Right lobe of liver (tissue), 6 donors: Measurements from ENCODE around the gene ACOT11. TPM values are rescaled to one million over a fixed set of nuclear protein-coding genes. Genes with fewer than 3 reads are reported as not detected.

Experiments
- ATAC-seq, 4 donors: fragments of 200-7000 bp; cut with Tn5 transposase; one replicate each; pipeline ENCODE4 v1.9.1; 2020; ENCODE audit warnings: mild to moderate bottlenecking in 4 of 4, moderate library complexity in 4 of 4
- DNase-seq, 3 donors: peaks; one replicate each; pipeline ENCODE4 v3.0.0-alpha.2; 2020
- H3K27ac ChIP-seq, 3 donors: fragments of 200-600 bp; one replicate each; pipeline ENCODE4 v1.8.0; 2022
- H3K27me3 ChIP-seq, 2 donors: fragments of 200-600 bp; one replicate each; pipeline ENCODE4 v1.8.0; 2022
- H3K36me3 ChIP-seq, 4 donors: fragments of 200-600 bp; sonication (generic) in 1 of 4; one replicate each; pipeline versions ENCODE4 v1.5.1 to v1.8.0; 2017 to 2022; ENCODE audit warnings: control low read depth in 1 of 4
- H3K4me1 ChIP-seq, 4 donors: fragments of 200-600 bp; sonication (generic) in 1 of 4; one replicate each; pipeline versions ENCODE4 v1.5.1 to v1.8.0; 2017 to 2022; ENCODE audit warnings: control low read depth in 1 of 4
- H3K4me3 ChIP-seq, 3 donors: fragments of 200-600 bp; one replicate each; pipeline ENCODE4 v1.8.0; 2022
- H3K9me3 ChIP-seq, 4 donors: fragments of 200-600 bp; sonication (generic) in 1 of 4; one replicate each; pipeline versions ENCODE4 v1.5.1 to v1.8.0; 2017 to 2022; ENCODE audit warnings: control low read depth in 1 of 4
- POLR2A ChIP-seq: fragments of 450-650 bp; IDR thresholded peaks from one replicate; pipeline ENCODE4 v1.6.1; 2017; ENCODE audit warnings: antibody characterized with exemption, mild to moderate bottlenecking
- WGBS: methylation state at CpG from one replicate; pipeline ENCODE4 v1.1.6; 2018; ENCODE audit warnings: low coverage, low lambda C conversion rate; ENCODE audit not compliant: insufficient coverage; ENCODE audit errors: missing lambda C conversion rate; 5-methylcytosine and 5-hydroxymethylcytosine counted together
- intact Hi-C, 2 donors: fragments of 100-400 bp; cut with DNase I; formaldehyde crosslinking; loops; one replicate each; pipeline versions ENCODE4 v1.11.2 to v1.14.1; 2022
- total RNA-seq, 6 experiments: library from RNA; depleted of rRNA in 2 of 6; stranded (reverse); fragments of >200 nt in 2 of 6; fragmentation: NEBNext Ultra II Directional in 3 of 6; extraction: Animal tissue kit (Norgen Biotek cat#: 25700) in 3 of 6; gene quantifications; one replicate each; pipeline versions ENCODE4 v1.1.0 to v1.2.4, GENCODE V29; 2016 to 2023
- TF ChIP-seq, protein P1 (sequence below), 4 donors: fragments of 200-600 bp in 3 of 4; fragments of 450-650 bp in 1 of 4; IDR thresholded peaks; one replicate each; pipeline versions ENCODE4 v1.5.1 to v1.8.0; 2016 to 2022; ENCODE audit warnings: antibody characterized with exemption in 4 of 4, mild to moderate bottlenecking in 2 of 4
- donor health status: DM: no; HTN: yes; CAD: no.
- donor health status: DM: no; HTN: no; CAD: no.
- donor health status: DM: no; HTN: no; CAD: no.
- donor health status: DM: no; HTN: yes; CAD: no.
- donor health status: DM: no; HTN: yes; CAD: no.

The ACOT11 gene
- total RNA-seq, 6 experiments from 2014 or later, result 0.50 to 1.3 (median 0.84) TPM

DNA sequence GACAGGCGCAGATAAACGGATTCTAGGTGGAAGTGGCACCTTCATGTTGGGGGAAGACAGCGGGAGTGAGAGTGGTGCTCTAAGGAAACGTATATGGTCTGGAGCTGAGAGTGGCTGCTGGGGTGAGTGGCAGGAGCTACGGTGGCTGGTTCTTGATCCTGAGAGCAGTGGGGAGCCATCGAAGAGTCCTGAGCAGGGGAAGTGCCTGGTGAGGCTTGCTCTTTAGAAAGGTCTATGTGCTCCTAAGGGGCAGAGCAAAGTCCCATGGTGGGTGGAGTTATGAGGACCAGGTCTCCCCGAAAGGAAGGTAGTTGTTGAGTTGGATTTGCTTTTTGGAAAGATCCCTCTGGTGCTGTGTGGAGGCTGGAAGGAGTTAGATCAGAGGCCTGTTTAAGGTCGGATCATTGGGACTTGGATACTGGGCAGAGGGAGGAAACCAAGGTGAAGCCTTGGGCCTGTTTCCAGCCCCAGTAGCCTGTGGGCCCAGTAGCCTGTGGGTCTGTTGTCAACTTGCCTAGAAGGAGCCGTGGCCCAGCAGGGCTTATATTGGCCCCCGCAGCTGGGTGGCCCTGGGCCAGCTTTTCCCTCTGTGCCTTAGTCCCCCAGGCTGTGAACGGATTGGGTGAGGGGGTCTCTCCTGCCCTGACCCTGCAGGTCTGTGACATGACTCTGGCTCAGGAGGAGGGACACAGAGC is 33.0 kb downstream of the ACOT11 start:
- Histone ChIP-seq H3K4me1 (peaks cover 1 to 28% (median 10%) of the 10 kb centered on the region in 4 donors), H3K27me3 (no peaks in the 10 kb centered on the region), H3K27ac (peak overlapping the region in 2 of 3 donors; percentile 54 to 83), H3K4me3 (no peak overlapping the region), H3K36me3 (no peaks in the 10 kb centered on the region), H3K9me3 (no peaks in the 10 kb centered on the region)
- ATAC-seq (no peak), DNase-seq (peak in 1 of 3 donors; percentile 40)
- no peak for TF ChIP-seq POLR2A
- TF ChIP-seq, protein P1, sequence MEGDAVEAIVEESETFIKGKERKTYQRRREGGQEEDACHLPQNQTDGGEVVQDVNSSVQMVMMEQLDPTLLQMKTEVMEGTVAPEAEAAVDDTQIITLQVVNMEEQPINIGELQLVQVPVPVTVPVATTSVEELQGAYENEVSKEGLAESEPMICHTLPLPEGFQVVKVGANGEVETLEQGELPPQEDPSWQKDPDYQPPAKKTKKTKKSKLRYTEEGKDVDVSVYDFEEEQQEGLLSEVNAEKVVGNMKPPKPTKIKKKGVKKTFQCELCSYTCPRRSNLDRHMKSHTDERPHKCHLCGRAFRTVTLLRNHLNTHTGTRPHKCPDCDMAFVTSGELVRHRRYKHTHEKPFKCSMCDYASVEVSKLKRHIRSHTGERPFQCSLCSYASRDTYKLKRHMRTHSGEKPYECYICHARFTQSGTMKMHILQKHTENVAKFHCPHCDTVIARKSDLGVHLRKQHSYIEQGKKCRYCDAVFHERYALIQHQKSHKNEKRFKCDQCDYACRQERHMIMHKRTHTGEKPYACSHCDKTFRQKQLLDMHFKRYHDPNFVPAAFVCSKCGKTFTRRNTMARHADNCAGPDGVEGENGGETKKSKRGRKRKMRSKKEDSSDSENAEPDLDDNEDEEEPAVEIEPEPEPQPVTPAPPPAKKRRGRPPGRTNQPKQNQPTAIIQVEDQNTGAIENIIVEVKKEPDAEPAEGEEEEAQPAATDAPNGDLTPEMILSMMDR (IDR thresholded peaks at IDR 0.05), result no peak
- intact Hi-C loops, result no loop called here
- WGBS, result 68% methylated on average over 7 of the region's 11 CpGs

DNA sequence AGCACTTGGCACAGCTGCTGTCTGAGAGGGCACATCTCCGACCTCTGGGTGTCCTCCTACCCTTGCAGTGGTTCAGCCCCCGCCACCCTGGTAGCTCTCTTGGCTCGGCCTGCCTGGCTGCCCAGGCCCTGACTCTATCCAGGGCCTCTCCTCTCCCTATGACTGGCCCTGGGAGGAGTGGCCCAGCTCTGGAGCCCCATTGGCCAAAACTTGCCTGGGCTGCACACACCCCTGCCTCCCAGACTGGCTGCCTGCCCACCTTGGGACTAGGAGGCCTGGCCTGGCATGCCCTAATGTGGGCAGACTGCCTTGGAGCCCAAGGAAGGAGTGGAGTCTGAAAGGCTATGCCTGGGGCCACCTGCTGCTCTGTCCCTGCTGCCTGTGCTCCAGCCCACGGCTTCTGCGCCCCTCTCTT is 33.6 kb downstream of the ACOT11 start:
- Histone ChIP-seq H3K36me3 (no peaks in the 10 kb centered on the region), H3K4me3 (no peak overlapping the region), H3K27me3 (no peaks in the 10 kb centered on the region), H3K4me1 (peaks cover 1 to 28% (median 10%) of the 10 kb centered on the region in 4 donors), H3K9me3 (no peaks in the 10 kb centered on the region), H3K27ac (peak overlapping the region in 2 of 3 donors; percentile 77 to 83)
- DNase-seq, result peak; percentile 96 to 99 (median 99)
- intact Hi-C loops, result no loop called here
- TF ChIP-seq POLR2A, result no peak
- TF ChIP-seq, protein P1 (IDR thresholded peaks at IDR 0.05), result peak in 1 of 4 donors; percentile 41
- 17% methylated on average over 1 of the region's 5 CpGs for WGBS
- ATAC-seq, result peak; percentile 95 to 99 (median 96)

DNA sequence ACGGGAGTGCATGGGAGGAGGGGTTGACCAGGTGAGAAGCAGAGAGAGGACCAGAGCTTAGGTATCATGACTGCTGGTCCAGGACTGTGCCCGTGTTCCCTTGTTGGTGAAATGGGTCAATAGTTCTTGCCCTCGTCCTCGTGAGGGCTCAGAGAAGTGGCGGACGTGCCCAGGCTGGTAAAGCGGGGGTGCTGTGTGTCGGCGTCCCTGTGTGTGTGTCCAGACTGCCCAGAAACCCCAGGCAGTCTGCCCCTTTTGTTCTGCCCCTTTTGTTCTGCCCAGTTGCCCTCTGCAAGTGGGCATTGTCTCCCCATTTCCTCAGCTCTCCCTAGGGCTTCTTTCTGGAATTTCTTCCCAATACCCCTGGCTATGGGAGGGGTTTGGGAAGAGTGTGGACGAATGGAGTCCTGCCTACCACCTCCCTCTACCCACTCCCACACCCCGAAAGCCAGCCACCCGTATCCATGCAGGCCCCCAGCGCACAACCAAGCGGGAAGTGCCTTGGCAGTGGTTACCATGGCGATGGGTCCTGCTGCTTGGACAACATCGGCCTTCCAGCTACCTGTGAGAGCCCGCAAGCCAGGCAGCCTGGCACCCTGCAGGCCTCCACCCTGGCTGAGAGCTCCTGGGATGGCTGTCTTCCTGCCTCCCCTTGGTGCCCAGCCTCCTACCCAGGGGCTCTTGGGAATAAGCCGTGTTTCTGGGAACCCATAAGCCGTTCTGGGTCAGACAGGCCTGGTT is 34.7 kb downstream of the ACOT11 start:
- intact Hi-C loops, result no loop called here
- peaks cover 1 to 22% (median 10%) of the 10 kb centered on the region in 4 donors for H3K4me1 ChIP-seq
- 34% methylated on average over 9 of the region's 19 CpGs for WGBS
- no peak overlapping the region for H3K4me3 ChIP-seq
- no peak for TF ChIP-seq POLR2A
- TF ChIP-seq, protein P1 (IDR thresholded peaks at IDR 0.05), result no peak
- ATAC-seq (peak in 1 of 4 donors; percentile 10), DNase-seq (no peak)
- H3K9me3 ChIP-seq, result no peaks in the 10 kb centered on the region
- H3K27ac ChIP-seq, result peak overlapping the region in 1 of 3 donors; percentile 83
- no peaks in the 10 kb centered on the region for H3K27me3 ChIP-seq
- no peaks in the 10 kb centered on the region for H3K36me3 ChIP-seq

DNA sequence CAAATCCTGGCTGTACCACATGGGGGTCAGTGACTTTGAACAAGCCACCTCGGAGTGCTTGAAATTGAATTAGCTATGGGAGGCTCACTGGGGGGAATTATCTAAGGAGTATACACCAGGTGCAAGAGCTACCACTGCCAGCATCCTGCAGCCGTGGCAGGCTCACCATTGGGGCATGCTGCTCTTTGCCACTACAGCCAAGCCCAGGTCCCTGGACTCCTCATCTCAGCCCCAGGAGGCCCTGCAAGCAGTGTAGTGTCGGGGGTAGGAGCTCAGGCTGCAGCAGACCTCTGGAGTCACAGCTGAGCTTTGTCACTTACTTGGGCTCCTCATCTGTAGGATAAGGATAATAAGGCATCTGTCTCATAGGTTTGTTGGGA is 35.3 kb downstream of the ACOT11 start:
- DNase-seq, result no peak
- intact Hi-C loops, result no loop called here
- peaks cover 1 to 20% (median 10%) of the 10 kb centered on the region in 4 donors for H3K4me1 ChIP-seq
- no peak for ATAC-seq
- no peaks in the 10 kb centered on the region for H3K27me3 ChIP-seq
- no peak overlapping the region for H3K27ac ChIP-seq
- no peaks in the 10 kb centered on the region for H3K36me3 ChIP-seq
- TF ChIP-seq, protein P1 (IDR thresholded peaks at IDR 0.05), result no peak
- TF ChIP-seq POLR2A, result no peak
- no peak overlapping the region for H3K4me3 ChIP-seq
- WGBS, result 83% methylated on average over 1 of the region's 3 CpGs
- no peaks in the 10 kb centered on the region for H3K9me3 ChIP-seq
